ENCODE data around the gene CLUH.

CLUH gene

DNA sequence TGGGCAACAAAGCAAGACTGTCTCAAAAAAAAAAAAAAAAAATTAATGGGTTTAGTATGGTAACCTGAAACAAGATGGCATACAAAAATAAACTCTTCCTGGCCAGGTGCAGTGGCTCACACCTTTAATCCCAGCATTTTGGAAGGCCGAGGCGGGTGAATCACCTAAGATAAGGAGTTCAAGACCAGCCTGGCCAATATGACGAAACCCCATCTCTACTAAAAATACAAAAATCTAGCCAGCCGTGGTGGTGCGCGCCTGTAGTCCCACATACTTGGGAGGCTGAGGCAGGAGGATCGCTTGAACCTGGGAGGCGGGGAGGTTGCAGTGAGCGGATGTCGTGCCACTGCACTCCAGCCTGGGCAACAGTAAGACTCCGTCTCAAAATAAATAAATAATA, 62.4 kb downstream of the CLUH start:
- DNase-seq (ENCODE audit: extremely low spot score, insufficient read length, low read depth), result no peak
- no peak for FAIRE-seq

DNA sequence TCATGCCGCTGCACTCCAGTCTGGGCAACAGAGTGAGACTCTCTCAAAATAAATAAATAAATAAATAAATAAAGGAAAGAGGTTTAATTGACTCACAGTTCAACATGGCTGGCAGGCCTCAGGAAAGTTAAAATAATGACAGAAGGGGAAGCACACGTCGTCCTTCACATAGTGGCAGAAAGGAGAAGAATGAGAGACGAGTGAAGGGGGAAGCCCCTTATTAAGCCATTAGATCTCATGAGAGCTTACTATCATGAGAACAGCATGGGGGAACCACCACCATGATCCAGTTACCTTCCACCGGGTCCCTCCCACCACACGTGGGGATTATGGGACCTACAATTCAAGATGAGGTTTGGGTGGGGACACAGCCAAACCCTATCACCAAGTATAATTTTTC, 63.6 kb downstream of the CLUH start:
- FAIRE-seq, result no peak
- DNase-seq (ENCODE audit: extremely low spot score, insufficient read length, low read depth), result no peak

DNA sequence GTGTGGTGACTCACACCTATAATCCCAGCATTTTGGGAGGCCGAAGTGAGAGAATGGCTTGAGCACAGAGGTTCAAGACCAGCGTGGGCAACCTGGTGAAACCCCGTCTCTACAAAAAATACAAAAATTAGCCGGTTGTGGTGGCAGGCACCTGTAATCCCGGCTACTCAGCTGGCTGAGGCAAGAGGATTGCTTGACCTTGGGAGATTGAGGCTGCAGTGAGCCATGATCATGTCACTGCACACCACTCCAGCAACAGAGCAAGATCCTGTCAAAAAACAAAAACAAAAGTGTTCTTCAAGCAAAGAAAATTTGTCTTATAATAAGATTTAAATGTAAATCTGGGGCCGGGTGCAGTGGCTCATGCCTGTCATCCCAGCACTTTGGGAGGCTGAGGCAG, 66.6 kb downstream of the CLUH start:
- FAIRE-seq (no peak), DNase-seq (ENCODE audit: extremely low spot score, insufficient read length, low read depth) (no peak)
